ENCODE measurements around the gene FAM168A.
A peak's percentile ranks its signal among the peaks of the same experiment; 100 is the strongest.
"Not testable (repeated sequence)": the region's sequence is repeated elsewhere in the genome, so short reads cannot be mapped to it uniquely, and the experiment has no call there.

The FAM168A gene

DNA sequence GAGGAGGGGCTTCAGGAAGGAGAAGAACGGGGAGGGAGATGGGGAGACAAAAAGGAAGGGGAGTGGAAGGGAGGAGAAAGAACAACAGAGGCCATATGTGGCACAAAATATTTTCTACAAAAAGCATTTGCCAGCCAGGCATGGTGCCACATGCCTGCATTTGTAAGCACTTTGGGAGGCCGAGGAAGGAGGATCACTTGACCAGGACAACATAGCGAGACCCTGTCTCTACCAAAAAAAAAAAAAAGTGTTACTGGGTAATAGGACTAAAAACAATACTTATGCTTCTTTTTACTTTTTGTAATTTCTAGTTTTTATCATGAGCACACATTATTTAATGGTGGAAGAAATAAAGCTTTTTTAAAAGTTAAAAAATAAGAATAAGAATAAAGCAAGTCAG, 5.3 kb downstream of the FAM168A start:
- no peak for DNase-seq (ENCODE audit: low read depth)

DNA sequence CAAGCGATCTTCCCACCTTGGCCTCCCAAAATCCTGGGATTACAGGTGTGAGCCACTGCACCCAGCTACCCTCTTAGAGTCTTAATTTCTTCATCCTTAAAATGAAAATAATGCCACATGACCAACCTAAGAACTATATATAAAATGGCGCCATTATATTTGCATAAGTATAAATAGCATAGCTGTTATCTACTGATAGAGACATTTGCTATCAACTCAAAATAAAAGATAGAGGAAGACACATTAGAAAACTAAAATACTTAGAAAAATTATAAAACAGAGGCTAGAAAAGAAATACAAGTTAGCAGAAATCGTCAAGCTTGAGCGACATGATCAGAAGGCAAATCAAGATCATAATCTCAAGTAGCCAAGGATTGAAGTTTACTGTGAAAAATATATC, 6.2 kb downstream of the FAM168A start:
- no peak for DNase-seq (ENCODE audit: low read depth)

DNA sequence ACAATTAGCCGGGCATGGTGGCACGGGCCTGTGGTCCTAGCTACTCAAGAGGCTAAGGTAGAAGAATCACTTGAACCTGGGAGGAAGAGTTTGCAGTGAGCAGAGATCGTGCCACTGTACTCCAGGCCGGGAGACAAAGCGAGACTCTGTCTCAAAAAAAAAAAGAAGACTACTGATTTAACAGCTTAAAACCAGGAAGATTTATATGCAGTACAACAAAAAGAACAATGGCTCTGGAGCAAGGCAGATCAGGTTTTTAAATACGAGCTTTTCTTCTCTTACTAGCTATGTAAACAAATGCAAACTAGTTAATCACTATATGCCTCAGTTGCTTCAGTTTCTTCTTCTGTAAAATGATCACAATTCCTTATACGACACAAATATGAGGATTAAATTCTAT, 6.9 kb downstream of the FAM168A start:
- no peak for DNase-seq (ENCODE audit: low read depth)

DNA sequence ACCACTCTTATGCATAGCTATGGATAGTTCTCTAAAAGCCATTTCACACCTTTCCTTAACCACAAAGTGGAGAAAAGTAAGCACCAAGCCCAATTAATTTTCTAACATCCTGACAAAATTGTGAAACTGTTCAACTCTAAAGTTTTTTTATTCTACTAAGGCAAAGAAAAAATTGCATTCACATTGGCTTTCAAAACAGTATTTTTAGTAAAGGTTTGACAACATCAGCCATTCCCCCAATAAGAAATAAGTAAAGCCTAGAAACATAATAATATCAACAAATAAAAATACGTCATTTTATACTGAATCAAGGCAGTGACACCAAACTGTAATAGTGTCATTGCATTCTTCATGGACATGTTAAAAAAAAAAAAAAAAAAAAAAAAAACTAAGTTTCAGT, 11.1 kb downstream of the FAM168A start:
- no peak for DNase-seq (ENCODE audit: low read depth)

DNA sequence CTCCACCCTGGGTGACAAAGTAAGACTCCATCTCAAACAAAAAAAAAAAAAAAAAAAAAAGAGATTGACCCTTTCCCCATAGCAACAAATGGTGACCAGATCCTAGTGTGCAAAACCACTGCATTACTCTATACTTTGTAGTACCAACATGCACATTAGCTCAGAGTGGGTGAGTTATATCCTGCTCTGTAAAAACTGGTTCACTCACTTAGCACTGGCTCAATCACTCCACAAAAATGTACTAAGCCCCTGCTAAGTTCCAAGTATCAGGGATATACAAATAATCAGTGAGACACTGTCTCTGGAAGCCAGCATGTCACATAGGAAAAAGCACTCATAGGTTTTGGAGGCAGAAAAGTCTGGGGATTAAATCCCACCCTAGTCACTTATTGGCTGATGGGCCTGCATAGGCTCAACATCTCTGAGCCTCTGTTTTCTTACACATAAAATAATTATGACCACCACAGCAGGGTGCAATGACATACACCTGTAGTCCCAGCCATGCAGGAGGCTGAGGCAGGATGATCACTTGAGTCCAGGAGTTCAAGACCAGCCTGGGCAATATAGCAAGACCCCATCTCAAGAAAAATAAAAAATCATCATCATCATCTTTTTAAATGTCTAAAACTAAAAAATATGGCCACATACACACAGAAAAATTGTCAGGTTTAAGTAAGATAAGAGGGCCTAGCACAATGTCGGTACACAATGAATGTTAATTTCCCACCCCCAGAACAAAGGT, 11.9 kb downstream of the FAM168A start:
- DNase-seq (ENCODE audit: low read depth) = peak; percentile 54

DNA sequence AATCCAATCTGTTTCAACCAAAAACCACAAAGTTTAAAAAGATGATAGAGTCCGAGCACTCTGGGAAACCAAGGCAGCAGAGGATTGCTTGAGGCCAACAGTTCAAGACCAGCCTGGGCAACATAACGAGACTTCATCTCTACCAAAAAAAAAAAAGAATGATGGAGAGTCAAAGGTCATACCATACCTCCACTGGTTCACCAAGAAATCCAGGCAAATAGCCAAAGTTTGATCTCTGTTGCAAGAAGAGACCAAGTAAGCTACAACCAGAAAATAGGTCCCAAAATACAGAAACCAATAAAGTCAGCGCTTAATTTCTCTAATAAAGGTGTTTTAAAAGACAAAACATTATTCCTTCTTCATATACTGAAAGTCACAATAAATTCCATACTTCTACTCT, 13.1 kb downstream of the FAM168A start:
- DNase-seq (ENCODE audit: low read depth) = no peak

DNA sequence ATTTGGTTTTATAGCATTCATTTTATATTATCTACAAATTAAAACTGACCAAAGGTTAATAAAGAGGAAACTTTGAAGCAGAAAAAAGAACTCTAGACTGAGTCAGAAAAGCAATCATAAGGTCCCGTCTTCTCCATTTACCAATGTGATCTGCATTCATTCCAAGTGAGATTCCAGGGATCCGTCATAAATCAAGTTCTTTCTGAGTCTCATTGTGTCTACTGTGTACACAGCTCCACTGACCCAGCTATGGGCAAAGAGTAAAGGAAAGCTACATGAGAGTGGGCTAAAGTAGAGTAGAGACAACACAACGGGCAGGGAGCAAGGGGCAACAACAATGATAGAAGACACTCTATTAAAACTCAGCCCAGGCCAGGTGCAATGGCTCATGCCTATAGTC, 15.3 kb downstream of the FAM168A start:
- DNase-seq (ENCODE audit: low read depth) = no peak

DNA sequence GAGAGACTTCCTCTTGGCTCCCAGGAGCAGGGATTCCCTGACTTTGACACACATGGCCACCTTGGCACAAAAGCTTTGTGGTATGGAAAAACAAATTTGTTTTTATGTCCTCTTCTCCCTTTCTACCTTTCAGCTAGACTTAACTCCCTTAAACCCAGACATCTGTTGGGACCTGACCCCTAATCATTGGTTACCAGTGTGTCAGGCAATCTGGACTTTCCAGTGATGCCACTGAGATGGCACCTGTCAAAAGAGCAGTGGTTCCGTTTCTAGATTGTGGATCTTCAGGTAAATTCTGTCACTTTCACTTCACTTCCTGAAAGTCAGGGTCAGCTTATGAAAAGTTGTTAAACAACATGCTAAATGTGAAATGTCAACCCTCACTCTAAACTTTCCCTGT, 17.2 kb downstream of the FAM168A start:
- not testable (repeated sequence) for DNase-seq (ENCODE audit: low read depth)

DNA sequence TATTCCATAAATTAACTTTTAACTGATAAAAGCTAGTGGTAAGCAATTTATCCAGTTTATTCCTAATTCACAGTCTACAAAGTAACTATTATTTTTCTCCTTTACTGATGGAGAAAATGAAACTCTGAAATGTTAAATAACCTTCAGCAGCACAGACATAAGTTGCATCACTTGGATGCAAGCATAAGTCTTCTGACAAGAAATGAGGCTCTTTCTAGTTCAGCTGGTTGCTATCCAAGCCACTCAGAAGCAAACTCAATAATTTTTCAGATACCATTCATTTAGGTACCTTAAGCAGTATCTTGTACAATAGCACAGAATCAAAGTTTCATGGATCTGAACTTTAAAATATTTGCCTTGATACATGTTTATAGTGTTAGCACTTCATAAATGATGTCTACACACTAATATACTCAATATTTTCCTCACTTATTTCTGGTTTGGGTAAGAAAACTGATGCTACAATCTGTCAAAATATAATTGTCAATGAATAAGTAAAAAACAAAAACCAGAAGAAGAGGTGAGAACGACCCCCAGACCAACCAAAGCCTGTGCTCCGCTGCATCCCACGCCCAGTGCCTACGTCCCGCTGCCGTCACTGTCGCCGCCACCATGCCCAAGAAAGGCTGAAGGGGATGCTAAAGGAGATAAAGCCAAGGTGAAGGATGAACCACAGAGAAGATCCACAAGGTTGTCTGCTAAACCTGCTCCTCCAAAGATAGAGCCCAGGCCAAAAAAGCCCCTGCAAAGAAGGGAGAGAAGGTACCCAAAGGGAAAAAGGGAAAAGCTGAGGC, 18.1 kb downstream of the FAM168A start:
- DNase-seq (ENCODE audit: low read depth) = no peak

DNA sequence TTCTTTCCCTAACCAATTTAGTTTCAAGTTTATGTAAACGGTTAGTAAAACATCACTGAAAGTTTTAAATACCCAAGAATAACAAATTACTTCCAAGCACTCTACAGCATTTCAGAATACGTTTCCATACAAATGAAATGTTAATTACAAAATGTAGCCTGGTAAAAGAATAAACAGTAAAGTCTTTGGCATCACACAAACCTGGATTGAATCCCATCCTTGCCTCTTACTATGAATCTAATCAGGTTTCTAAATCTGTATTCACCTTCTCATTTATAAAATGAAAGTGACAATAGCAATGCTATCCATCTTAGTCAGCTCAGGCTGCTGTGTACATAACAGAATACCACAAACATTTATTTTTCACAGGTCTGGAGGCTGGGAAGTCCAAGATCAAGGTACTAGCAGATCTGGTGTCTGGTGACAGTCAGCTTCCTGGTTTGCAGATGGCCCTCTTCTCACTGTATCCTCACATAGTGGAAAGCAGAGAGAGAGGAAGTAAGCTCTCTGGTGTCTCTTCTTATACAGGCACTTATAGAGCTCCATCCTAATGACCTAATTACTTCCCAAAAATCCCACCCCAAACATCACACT, 19.2 kb downstream of the FAM168A start:
- no peak for DNase-seq (ENCODE audit: low read depth)

DNA sequence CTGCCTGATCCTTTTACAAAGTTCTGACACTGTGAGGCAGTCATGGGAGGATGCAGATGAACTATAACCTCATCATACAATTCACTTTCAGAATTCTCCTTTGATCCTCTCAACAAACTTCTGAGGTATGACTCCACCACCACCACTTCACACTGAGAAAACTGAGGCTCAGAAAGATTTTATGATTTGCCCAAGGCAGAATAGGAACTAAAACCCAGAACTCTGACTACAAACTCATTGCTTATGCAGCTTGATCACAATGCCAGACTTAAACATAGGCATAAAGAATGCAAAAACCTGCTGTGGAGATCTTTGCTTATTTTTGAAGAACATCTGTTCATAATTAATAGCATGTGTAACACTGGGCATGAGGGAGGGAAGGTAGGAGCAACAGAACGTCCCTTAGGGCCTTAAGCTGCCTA, 20.4 kb downstream of the FAM168A start:
- DNase-seq (ENCODE audit: low read depth) = peak; percentile 25

DNA sequence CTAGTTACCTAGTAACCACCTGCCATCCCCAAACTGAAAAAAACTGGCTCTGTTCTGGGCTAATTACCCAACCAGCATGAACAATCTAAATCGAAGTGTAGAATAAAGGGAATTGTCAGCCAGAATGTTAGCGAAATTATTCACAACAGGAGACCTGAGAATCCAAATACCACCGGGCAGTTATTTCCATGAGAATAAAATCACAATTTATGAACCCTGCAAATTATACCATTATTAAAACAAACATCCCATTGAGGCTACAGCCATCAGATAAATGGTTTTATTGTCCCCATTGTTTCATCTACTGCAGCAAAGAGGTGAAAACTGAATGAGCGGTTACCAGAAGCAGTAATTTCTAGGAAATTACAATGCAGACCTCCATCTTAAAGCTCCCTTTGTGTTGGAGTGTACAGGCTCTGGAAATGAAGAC, 21.7 kb downstream of the FAM168A start:
- DNase-seq (ENCODE audit: low read depth) = no peak

DNA sequence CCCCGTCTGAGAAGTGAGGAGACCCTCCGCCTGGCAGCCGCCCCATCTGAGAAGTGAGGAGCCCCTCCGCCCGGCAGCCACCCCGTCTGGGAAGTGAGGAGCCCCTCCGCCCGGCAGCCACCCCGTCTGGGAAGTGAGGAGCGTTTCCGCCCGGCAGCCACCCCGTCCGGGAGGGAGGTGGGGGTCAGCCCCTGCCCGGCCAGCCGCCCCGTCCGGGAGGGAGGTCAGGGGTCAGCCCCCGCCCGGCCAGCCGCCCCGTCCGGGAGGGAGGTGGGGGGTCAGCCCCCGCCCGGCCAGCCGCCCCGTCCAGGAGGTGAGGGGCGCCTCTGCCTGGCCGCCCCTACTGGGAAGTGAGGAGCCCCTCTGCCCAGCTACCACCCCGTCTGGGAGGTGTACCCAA, 25.9 kb downstream of the FAM168A start:
- not testable (repeated sequence) for DNase-seq (ENCODE audit: low read depth)

DNA sequence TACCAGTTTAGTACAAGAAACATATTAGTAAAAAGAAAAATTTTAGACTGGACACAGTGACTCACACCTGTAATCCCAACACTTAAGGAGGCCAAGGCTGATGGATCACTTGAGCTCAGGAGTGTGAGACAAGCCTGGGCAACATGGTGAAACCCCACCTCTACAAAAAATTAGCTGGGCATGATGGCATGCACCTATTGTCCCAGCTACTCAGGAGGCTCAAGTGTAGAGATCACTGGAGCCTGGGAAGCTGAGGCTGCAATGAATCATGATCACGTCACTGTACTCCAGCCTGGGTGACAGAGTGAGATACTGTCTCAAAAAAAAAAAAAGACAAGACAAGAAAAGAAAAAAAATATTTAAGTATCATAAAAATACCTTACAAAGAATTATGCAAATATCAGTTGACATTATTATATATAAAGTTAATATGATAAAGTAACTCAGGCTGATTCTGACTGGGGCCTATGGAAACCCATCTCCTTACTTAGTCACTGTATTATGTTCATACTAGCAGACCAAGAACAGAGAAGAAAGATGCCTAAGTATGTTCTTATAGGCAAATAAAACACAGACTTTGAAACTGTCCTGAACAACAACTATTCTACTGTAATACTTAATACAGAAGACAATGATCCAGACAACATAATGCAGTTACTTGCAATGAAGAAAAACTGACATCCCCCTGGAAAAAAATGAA, 27.3 kb downstream of the FAM168A start:
- DNase-seq (ENCODE audit: low read depth) = peak; percentile 10

DNA sequence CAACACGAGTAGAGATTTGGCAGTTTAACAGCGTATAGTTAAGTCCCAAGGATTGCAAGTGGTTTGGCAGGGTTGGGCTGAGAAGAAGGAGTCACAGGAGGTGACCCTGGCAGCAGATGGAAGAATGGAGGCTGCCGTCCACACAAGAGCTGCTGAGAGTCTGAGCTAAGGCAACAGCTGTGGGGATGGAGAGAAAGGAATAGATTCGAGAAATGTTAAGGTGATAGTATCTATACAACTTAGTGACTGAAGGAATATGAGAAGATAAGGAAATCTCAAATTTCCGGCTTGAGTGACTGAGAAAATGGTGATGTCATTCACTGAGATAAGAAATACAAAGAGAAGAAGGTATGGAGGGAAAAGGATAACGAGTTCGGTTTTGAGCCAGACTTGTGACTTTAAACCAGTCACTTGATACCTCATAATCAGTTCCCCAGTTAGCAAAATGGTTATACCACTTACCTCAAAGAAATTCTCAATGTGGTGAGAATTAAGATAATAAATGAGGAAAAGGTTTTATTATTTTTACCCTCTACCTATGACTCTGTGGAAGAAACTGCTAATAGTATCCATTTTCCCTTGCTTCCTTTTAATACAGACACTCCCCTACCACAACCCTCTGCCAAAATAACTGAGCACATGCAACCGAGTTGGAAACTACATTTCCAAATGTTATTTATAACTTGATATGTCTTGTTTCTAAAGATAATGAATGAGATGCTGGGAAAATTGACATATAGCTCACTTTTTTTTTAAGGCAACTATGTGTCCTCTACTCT, 30.7 kb downstream of the FAM168A start:
- no peak for DNase-seq (ENCODE audit: low read depth)

DNA sequence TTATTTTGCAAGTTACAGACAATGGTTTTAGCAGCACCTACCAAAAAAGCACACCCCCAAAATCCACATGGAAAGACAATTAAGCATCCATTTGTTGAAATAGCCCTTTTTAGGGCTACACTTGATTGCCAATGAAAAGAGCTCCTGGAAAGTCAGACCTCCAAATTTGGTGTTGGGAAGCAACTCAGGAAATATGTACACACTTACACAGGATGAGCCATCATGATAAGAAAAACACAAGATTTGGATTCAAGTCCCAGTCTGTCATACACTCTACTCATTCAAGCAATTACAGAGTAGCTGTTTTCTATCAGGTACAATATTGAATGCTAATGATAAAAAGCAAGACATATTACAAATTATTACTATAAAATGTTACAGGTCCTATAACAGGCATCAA, 31.5 kb downstream of the FAM168A start:
- DNase-seq (ENCODE audit: low read depth) = no peak

DNA sequence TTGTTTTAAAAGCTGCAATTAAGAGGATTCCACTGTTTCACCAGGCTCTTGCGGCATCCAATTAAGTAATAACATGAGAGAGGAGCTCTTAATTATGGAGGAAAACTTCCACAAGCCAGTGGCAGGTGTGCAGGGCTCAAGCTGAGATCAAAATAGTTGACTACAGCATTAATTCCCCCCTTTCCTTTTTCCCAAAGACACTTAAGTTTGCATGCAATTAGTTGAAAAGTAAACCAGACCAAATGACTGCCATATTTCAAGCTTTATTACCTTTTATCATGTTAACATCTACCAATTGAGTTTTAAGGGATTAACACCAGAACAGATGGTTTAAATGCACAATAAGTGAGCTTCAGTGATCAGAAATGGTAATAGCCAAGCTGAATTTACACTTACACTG, 32.1 kb downstream of the FAM168A start:
- DNase-seq (ENCODE audit: low read depth) = no peak

DNA sequence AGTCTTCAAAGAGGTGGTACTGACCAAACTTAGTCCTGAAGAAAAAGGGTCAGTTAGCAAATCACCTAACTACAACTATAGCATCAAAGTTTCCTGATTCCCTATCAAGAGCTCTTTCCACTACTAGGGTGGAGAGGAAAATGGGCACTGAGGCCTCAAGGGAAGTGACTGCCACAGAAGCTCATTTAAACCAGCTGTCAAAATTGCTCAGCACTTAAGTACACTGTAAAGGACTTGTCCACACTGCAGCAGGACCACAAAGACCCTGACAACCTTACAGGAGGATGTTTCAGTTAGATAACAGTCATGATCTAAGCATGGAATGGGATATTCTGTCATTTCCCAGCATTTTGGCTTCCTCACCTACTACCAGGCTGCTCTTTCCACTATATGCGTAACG, 33.0 kb downstream of the FAM168A start:
- no peak for DNase-seq (ENCODE audit: low read depth)

DNA sequence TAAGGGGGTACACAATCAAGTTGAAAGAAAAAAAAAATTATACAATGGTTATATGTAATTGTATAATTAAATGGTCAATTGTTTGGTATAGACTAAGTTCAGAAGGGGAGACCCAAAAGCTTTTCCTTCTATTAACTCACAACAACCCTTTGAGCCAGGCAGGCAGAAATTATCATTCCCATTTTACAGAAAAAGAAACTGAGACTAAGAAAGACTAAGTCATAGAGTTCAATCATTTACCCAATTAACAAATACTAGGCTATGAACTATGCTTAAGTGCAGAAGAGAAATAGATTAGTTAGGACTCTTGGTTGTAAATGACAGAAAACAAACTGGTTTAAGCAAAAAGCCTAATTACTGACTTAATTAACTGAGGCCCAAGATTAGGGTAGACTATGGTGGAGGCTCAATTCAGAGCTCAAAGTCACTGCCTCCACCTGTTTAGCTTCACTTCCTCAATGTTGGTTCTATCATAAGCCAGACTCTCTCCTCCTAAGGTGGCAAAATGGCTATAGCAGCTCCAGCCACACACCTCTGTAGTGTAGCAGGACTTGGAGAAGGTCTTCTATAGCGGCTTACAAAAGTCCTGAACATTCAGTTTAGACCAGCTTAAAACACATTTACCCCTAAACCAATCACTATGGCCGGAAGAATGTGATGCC, 34.2 kb downstream of the FAM168A start:
- DNase-seq (ENCODE audit: low read depth) = no peak

DNA sequence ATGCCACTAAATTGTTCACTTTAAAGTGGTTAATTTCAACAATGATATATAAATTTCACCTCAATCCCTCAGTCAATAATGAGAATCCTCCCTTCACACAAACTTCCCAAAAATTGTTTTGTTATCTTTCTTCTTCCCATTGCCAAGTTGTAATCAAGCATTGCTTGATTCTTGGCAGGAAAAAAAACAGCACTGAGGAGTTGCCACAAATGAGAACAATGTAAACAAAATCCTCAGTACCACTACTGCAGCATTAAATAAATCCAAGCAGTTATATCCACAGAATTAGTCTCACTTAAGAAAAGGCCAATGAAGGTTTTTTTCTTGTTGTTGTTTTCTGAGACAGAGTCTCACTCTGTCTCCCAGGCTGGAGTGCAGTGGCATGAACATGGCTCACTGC, 38.2 kb downstream of the FAM168A start:
- DNase-seq (ENCODE audit: low read depth) = no peak

DNA sequence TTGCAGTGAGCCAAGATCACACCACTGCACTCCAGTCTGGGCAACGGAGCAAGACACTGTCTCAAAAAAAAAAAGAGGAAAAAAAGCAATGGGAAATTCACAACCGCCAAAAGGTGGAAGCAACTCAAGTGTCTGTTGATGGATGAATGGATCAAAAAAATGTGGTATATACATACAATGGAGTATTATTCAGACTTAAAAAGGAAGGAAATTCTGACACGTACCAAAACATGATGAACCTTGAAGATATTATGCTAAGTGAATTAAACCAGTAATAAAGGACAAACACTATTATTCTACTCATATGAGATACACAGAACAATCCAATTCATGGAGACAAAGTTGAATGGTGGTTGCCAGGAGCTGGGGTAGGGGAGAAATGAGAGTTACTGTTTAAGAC, 40.9 kb downstream of the FAM168A start:
- DNase-seq (ENCODE audit: low read depth) = no peak

Measured in HS-5 (cell line).